ENCODE results near the gene PEX1. TPM values are rescaled to one million over a fixed set of nuclear protein-coding genes. Genes with fewer than 3 reads are reported as not detected.

Gene PEX1
- total and polyA plus RNA-seq, 2 of the 13 experiments (the other 11 are each of a cell fraction or from before 2014, with no cell fraction given), result 16.6 to 22.4 TPM

DNA sequence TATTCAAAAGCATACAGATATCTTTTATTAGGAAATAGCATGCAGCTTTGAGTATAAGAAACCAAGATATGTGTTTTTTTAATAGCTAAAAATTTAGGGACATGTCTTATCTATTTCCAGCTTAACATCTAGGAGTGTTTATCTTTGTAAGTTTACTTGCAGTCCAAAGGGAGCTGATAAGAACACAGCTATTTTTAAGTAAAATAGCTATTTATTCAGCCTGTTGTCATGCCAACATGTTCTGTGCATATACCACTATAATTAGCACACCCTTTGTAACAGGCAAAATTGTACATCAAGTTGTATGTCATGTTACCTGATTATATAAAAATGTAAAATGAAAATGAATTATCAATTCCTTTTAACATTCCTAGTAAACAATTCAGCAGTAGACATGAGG is 32.3 kb upstream of the PEX1 start:
- Histone ChIP-seq H2AFZ (ENCODE audit: low read length) (no peak overlapping the region), H3K9me3 (ENCODE audit: low read length) (no peaks in the 10 kb centered on the region), H3K27me3 (ENCODE audit: control insufficient read depth in 1 of 2, insufficient read depth in 2 of 2, low read length in 2 of 2) (no peaks in the 10 kb centered on the region), H3K36me3 (replicated peaks in 1 of 2; ENCODE audit: control insufficient read depth in 1 of 2, insufficient read depth in 2 of 2, low read length in 2 of 2) (peaks cover 3 to 26% of the 10 kb centered on the region in 2 experiments; a peak in 4 of 5 replicates), H3K27ac (ENCODE audit: extremely low read length, insufficient read depth, low read length) (peak overlapping the region; percentile 18), H3K79me2 (ENCODE audit: insufficient read depth, low read length) (no peaks in the 10 kb centered on the region), H3K4me1 (ENCODE audit: insufficient read depth, low read length) (no peaks in the 10 kb centered on the region), H3K9ac (ENCODE audit: insufficient read depth, low read depth, low read length) (no peak overlapping the region), H3K4me2 (ENCODE audit: low read depth, low read length) (no peak overlapping the region), H3K4me3 (replicated peaks in 1 of 3; ENCODE audit: insufficient read depth in 1 of 3, low read depth in 2 of 3, low read length in 3 of 3) (no peak overlapping the region), H4K20me1 (ENCODE audit: insufficient read depth, low read length) (no peaks in the 10 kb centered on the region; the same call in 1 of the 2 replicates)
- no peak for ATAC-seq
- intact Hi-C loops (cut with micrococcal nuclease; ENCODE audit: unreplicated experiment), result no loop called here
- no TSS peak for BruUV-seq (replicated peaks)
- in situ Hi-C loops (cut with HindIII; ENCODE audit: extremely low pct_ligation_motif_present, low pct_unique_long_range_greater_than_20kb), result no loop called here
- FAIRE-seq, result no peak
- POLR2A ChIA-PET, result no interaction called here
- DNase-seq (ENCODE audit: low spot score), result no peak
- TF ChIP-seq SMAD1 (CRISPR knock-in tag; IDR thresholded peaks at IDR 0.05; ENCODE audit: borderline replicate concordance, low read depth), result no peak
- CTCF ChIA-PET (ENCODE audit: low intra/inter-chr PET ratio, low total read pairs), result no interaction called here

DNA sequence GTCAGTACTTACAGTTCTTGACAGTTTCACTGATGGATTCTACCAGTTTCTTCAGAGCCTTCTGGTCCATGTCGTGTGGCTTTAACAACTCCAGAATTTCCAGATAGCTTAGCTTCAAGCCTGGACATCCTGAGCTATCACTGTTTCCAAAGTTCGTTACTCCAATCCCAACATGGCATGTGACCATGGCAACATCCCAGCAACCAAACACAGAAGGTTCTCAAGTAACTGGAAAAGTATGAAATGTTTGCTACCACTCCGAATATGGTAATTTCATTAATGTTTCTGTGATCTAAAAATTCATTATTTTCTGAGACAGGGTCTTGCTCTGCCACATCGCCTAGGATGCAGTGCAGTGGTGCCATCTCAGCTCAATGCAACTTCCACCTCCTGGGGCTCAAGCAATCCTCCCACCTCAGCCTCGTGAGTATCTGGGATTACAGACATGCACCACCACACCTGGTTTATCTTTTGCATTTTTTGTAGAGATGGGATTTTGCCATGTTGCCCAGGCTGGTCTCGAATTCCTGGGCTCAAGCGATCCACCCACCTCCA is 29.6 kb upstream of the PEX1 start:
- no peaks in the 10 kb centered on the region for H3K4me1 ChIP-seq (ENCODE audit: insufficient read depth, low read length)
- H2AFZ ChIP-seq (ENCODE audit: low read length), result no peak overlapping the region
- DNase-seq (ENCODE audit: low spot score) (no peak), ATAC-seq (peak; percentile 13; the same call in 2 of the 3 replicates), FAIRE-seq (no peak)
- no peak overlapping the region for H3K9ac ChIP-seq (ENCODE audit: insufficient read depth, low read depth, low read length)
- 96% methylated on average over 7 of the region's 7 CpGs for WGBS (ENCODE audit: low lambda C conversion rate)
- H3K27me3 ChIP-seq (ENCODE audit: control insufficient read depth in 1 of 2, insufficient read depth in 2 of 2, low read length in 2 of 2), result no peaks in the 10 kb centered on the region
- H4K20me1 ChIP-seq (ENCODE audit: insufficient read depth, low read length), result no peaks in the 10 kb centered on the region
- no peak overlapping the region for H3K4me2 ChIP-seq (ENCODE audit: low read depth, low read length)
- H3K4me3 ChIP-seq (replicated peaks in 1 of 3; ENCODE audit: insufficient read depth in 1 of 3, low read depth in 2 of 3, low read length in 3 of 3), result no peak overlapping the region
- no peaks in the 10 kb centered on the region for H3K9me3 ChIP-seq (ENCODE audit: low read length)
- TF ChIP-seq POLR2G (IDR thresholded peaks at IDR 0.05; ENCODE audit: low read depth, low read length) (peak; percentile 47; the same call in 1 of the 2 replicates), PAX8 (CRISPR knock-in tag; IDR thresholded peaks at IDR 0.05; ENCODE audit: borderline replicate concordance) (no peak), SSRP1 (CRISPR knock-in tag; IDR thresholded peaks at IDR 0.05) (0 out of 2 replicates have a peak, but pooled peaks have one; percentile 30), TCF7L2 (IDR thresholded peaks at IDR 0.05; ENCODE audit: low read depth, low read length) (no peak)
- CTCF ChIA-PET (ENCODE audit: low intra/inter-chr PET ratio, low total read pairs), result no interaction called here
- H3K27ac ChIP-seq (ENCODE audit: extremely low read length, insufficient read depth, low read length), result no peak overlapping the region
- in situ Hi-C loops (cut with HindIII; ENCODE audit: extremely low pct_ligation_motif_present, low pct_unique_long_range_greater_than_20kb), result no loop called here
- POLR2A ChIA-PET, result interaction anchor here (1.1 kb wide), 1 partner anchor 29 kb away, joined by 4 read pairs; the partner anchor contains the start of genes PEX1 and RBM48
- peaks cover 0 to 8% of the 10 kb centered on the region in 2 experiments; a peak in 1 of 5 replicates for H3K36me3 ChIP-seq (replicated peaks in 1 of 2; ENCODE audit: control insufficient read depth in 1 of 2, insufficient read depth in 2 of 2, low read length in 2 of 2)
- H3K79me2 ChIP-seq (ENCODE audit: insufficient read depth, low read length), result no peaks in the 10 kb centered on the region
- no TSS peak for BruUV-seq (replicated peaks)
- intact Hi-C loops (cut with micrococcal nuclease; ENCODE audit: unreplicated experiment), result no loop called here
